Parathyroid adenoma (tissue), 2 donors: ENCODE results near the gene CADM2.

Experiments
- H2AFZ ChIP-seq: fragments of 300-600 bp; sonication (generic); one replicate; pipeline ENCODE4 v1.7.0; 2017; ENCODE audit warnings: antibody characterized with exemption, mild to moderate bottlenecking
- H3K27ac ChIP-seq: fragments of 300-600 bp; sonication (generic); one replicate; pipeline ENCODE4 v1.7.0; 2017
- H3K27me3 ChIP-seq: fragments of 300-600 bp; sonication (generic); one replicate; pipeline ENCODE4 v1.7.0; 2017; ENCODE audit warnings: low read length; ENCODE audit not compliant: control insufficient read depth, insufficient read depth
- H3K36me3 ChIP-seq: fragments of 300-600 bp; sonication (generic); one replicate; pipeline ENCODE4 v1.7.0; 2017; ENCODE audit warnings: low read length; ENCODE audit not compliant: control insufficient read depth, insufficient read depth
- H3K4me1 ChIP-seq: fragments of 300-600 bp; sonication (generic); one replicate; pipeline ENCODE4 v1.7.0; 2017; ENCODE audit warnings: control low read depth
- H3K4me2 ChIP-seq: fragments of 300-600 bp; sonication (generic); one replicate; pipeline ENCODE4 v1.7.0; 2017; ENCODE audit warnings: low read length
- H3K4me3 ChIP-seq: fragments of 300-600 bp; sonication (generic); one replicate; pipeline ENCODE4 v1.7.0; 2017; ENCODE audit warnings: low read depth, low read length
- H3K79me2 ChIP-seq: fragments of 300-600 bp; sonication (generic); one replicate; pipeline ENCODE4 v1.7.0; 2017; ENCODE audit warnings: control low read depth
- H3K9ac ChIP-seq: fragments of 300-600 bp; sonication (generic); one replicate; pipeline ENCODE4 v1.7.0; 2017; ENCODE audit warnings: mild to moderate bottlenecking
- H3K9me3 ChIP-seq: fragments of 300-600 bp; sonication (generic); one replicate; pipeline ENCODE4 v1.7.0; 2017; ENCODE audit warnings: low read length; ENCODE audit not compliant: control insufficient read depth
- CTCF ChIP-seq: fragments of 300-600 bp; sonication (generic); IDR thresholded peaks from one replicate; pipeline ENCODE4 v1.7.0; 2017; ENCODE audit warnings: antibody characterized with exemption, mild to moderate bottlenecking
- donor health status: primary hyperparathyroidism.

The CADM2 gene

DNA sequence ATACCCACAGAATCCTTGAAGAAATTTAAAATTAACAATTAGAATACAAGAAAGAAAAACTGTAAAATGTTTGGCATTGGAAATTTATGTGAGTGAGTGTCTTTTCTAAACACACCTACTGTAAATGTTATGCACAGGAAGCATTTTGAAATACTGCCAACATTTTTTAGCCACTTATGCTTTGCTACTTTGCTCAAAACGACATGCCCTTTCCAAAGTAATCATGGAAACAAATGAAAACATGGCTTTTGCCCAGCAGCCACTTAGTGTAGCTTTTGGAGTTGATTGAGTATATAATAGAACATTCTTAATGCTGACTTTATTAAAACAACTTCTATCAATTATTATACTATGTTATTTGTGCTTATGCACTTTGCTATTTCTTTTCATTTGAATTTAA, 823.0 kb downstream of the CADM2 start:
- H3K4me3 ChIP-seq: no peak overlapping the region
- no peak overlapping the region for H2AFZ ChIP-seq
- H3K27me3 ChIP-seq: no peaks in the 10 kb centered on the region
- no peaks in the 10 kb centered on the region for H3K36me3 ChIP-seq
- H3K4me2 ChIP-seq: no peak overlapping the region
- H3K4me1 ChIP-seq: no peaks in the 10 kb centered on the region
- TF ChIP-seq CTCF: no peak
- no peaks in the 10 kb centered on the region for H3K79me2 ChIP-seq
- no peaks in the 10 kb centered on the region for H3K9me3 ChIP-seq
- H3K27ac ChIP-seq: no peak overlapping the region
- H3K9ac ChIP-seq: no peak overlapping the region

DNA sequence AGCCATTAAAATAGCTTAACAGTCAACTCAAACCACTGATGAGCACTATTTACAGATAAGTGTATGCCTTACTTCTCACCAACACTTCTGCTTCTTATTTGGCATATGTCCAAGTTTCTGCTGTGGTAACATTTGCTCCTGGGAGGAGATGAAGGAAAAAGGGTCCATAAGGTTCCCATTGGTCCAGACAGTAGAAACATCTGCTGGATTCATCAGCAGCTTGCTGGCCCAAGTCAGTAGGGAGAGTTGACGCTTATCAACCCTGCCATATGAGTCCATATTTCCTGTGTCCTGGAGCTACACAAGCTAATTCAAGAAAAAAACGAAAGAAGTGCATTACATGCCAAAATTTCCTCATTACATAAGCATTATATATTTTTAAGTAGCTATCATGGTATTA, 824.5 kb downstream of the CADM2 start:
- no peak overlapping the region for H3K4me3 ChIP-seq
- no peak overlapping the region for H3K9ac ChIP-seq

DNA sequence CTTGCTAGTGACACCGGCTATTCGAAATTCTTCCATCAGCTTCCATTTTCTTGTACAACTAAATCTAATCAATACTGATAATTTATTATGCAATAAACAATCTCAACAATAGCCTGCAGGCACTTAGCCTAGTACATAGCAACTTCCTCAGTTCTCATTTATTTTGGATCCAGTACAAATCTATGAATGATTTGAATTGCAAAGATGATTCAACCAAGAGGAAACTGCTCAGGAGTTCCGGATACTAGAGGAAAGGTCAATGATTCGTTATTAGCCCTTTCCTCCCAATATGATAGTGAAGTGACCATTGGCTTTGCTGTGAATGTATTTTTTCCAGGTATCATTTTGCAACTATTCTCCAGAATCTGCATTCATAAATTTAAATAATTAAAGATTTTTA, 827.0 kb downstream of the CADM2 start:
- H3K79me2 ChIP-seq: no peaks in the 10 kb centered on the region
- H3K4me2 ChIP-seq: no peak overlapping the region
- no peak overlapping the region for H3K27ac ChIP-seq
- H3K4me3 ChIP-seq: no peak overlapping the region
- no peaks in the 10 kb centered on the region for H3K36me3 ChIP-seq
- H3K9ac ChIP-seq: no peak overlapping the region
- no peaks in the 10 kb centered on the region for H3K27me3 ChIP-seq
- H3K9me3 ChIP-seq: no peaks in the 10 kb centered on the region
- no peak overlapping the region for H2AFZ ChIP-seq
- no peak for TF ChIP-seq CTCF
- H3K4me1 ChIP-seq: no peaks in the 10 kb centered on the region

More for the DNA sequence above, 824.5 kb downstream of the CADM2 start:
- no peaks in the 10 kb centered on the region for H3K36me3 ChIP-seq
- H3K9me3 ChIP-seq: no peaks in the 10 kb centered on the region
- no peak overlapping the region for H3K27ac ChIP-seq
- no peaks in the 10 kb centered on the region for H3K27me3 ChIP-seq
- TF ChIP-seq CTCF: no peak
- H3K4me2 ChIP-seq: no peak overlapping the region
- no peaks in the 10 kb centered on the region for H3K79me2 ChIP-seq
- no peak overlapping the region for H2AFZ ChIP-seq
- H3K4me1 ChIP-seq: no peaks in the 10 kb centered on the region

DNA sequence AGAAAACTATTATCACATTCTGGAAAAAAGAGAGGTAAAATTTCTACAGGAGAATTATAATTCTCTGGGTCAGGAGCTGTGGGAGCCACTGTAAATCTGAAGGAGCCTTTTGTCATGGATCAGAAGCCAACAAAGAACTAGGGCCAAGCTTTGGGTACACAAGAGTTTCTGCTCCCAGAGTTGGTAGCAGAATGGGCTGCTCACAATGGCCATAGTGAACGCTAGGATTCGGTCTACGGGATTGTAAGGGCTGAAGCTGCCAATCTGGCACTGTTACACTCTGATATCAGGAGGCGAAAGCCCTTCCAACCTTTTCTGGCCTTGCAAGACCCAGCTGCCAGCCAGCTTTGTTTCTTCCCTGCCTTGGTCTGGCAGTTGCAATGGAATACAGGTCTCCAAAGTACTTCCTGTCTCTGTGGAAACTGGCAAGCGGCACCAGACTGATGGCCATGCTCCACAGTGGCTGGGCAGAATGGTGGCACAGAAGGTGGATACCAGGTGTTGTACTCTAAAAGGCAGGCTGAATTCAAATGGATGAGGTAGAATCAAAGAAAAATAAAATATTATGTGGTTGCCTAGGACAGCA, 831.7 kb downstream of the CADM2 start:
- Histone ChIP-seq H3K4me1 (no peaks in the 10 kb centered on the region), H3K79me2 (no peaks in the 10 kb centered on the region)
- TF ChIP-seq CTCF: no peak

GRCh38 chr3:85796140-85796539, 837.4 kb downstream of the CADM2 start:
- Histone ChIP-seq H3K27ac (no peak overlapping the region), H3K27me3 (no peaks in the 10 kb centered on the region), H3K4me2 (no peak overlapping the region), H3K36me3 (no peaks in the 10 kb centered on the region), H3K79me2 (no peaks in the 10 kb centered on the region), H3K4me3 (no peak overlapping the region), H3K9ac (no peak overlapping the region), H3K4me1 (no peaks in the 10 kb centered on the region), H3K9me3 (no peaks in the 10 kb centered on the region), H2AFZ (no peak overlapping the region)
- no peak for TF ChIP-seq CTCF

More for the DNA sequence above, 831.7 kb downstream of the CADM2 start:
- Histone ChIP-seq H3K4me2 (no peak overlapping the region), H3K27me3 (no peaks in the 10 kb centered on the region), H3K36me3 (no peaks in the 10 kb centered on the region), H3K9me3 (no peaks in the 10 kb centered on the region), H3K27ac (no peak overlapping the region), H3K4me3 (no peak overlapping the region), H3K9ac (no peak overlapping the region), H2AFZ (no peak overlapping the region)
